GM19025 (cell line): ENCODE measurements around the gene EGFLAM.
"Not testable (repeated sequence)": the region's sequence is repeated elsewhere in the genome, so short reads cannot be mapped to it uniquely, and the experiment has no call there.

Experiments used
- ATAC-seq: cut with Tn5 transposase; IDR thresholded peaks from one replicate; pipeline ENCODE4 v1.9.1; 2021; ENCODE audit warnings: mild to moderate bottlenecking, low read depth, moderate library complexity; ENCODE audit not compliant: unreplicated experiment

Gene EGFLAM

GRCh38 chr5:38410304-38410990 lies 152.1 kb downstream of the EGFLAM start:
- no peak for ATAC-seq

- no peak for ATAC-seq
These were observed 155.3 kb downstream of the EGFLAM start for GRCh38 chr5:38413696-38414095.

- no peak for ATAC-seq
These were observed 156.0 kb downstream of the EGFLAM start for GRCh38 chr5:38414348-38414747.

- not testable (repeated sequence) for ATAC-seq
These were observed 157.4 kb downstream of the EGFLAM start for GRCh38 chr5:38415772-38416171.

GRCh38 chr5:38417658-38418017 lies 159.3 kb downstream of the EGFLAM start:
- no peak for ATAC-seq

- no peak for ATAC-seq
These were observed 161.9 kb downstream of the EGFLAM start for GRCh38 chr5:38420246-38420645.

- no peak for ATAC-seq
These were observed 162.5 kb downstream of the EGFLAM start for GRCh38 chr5:38420691-38421390.

- no peak for ATAC-seq
These were observed 164.3 kb downstream of the EGFLAM start for GRCh38 chr5:38422622-38423021.

- ATAC-seq = no peak
These were observed 165.2 kb downstream of the EGFLAM start for GRCh38 chr5:38423276-38424147.

- no peak for ATAC-seq
These were observed 166.0 kb downstream of the EGFLAM start for GRCh38 chr5:38424148-38425060.

- no peak for ATAC-seq
These were observed 168.1 kb downstream of the EGFLAM start for GRCh38 chr5:38426490-38426889.

- no peak for ATAC-seq
These were observed 168.9 kb downstream of the EGFLAM start for GRCh38 chr5:38426986-38427950.

GRCh38 chr5:38431242-38431853 lies 173.0 kb downstream of the EGFLAM start:
- no peak for ATAC-seq

GRCh38 chr5:38433160-38433861 lies 175.0 kb downstream of the EGFLAM start:
- ATAC-seq = no peak

GRCh38 chr5:38434966-38435705 lies 176.8 kb downstream of the EGFLAM start:
- ATAC-seq = no peak

- no peak for ATAC-seq
These were observed 180.4 kb downstream of the EGFLAM start for GRCh38 chr5:38438757-38439156.

- ATAC-seq = peak; percentile 98
These were observed 183.3 kb downstream of the EGFLAM start for GRCh38 chr5:38441453-38442246.
